Parathyroid adenoma (tissue), 2 donors: Measurements from ENCODE around the gene LCMT1.
"Not testable (repeated sequence)": the region's sequence is repeated elsewhere in the genome, so short reads cannot be mapped to it uniquely, and the experiment has no call there.

Source experiments
- H2AFZ ChIP-seq: fragments of 300-600 bp; sonication (generic); one replicate; pipeline ENCODE4 v1.7.0; 2017; ENCODE audit warnings: antibody characterized with exemption, mild to moderate bottlenecking
- H3K27ac ChIP-seq: fragments of 300-600 bp; sonication (generic); one replicate; pipeline ENCODE4 v1.7.0; 2017
- H3K27me3 ChIP-seq: fragments of 300-600 bp; sonication (generic); one replicate; pipeline ENCODE4 v1.7.0; 2017; ENCODE audit warnings: low read length; ENCODE audit not compliant: control insufficient read depth, insufficient read depth
- H3K36me3 ChIP-seq: fragments of 300-600 bp; sonication (generic); one replicate; pipeline ENCODE4 v1.7.0; 2017; ENCODE audit warnings: low read length; ENCODE audit not compliant: control insufficient read depth, insufficient read depth
- H3K4me1 ChIP-seq: fragments of 300-600 bp; sonication (generic); one replicate; pipeline ENCODE4 v1.7.0; 2017; ENCODE audit warnings: control low read depth
- H3K4me2 ChIP-seq: fragments of 300-600 bp; sonication (generic); one replicate; pipeline ENCODE4 v1.7.0; 2017; ENCODE audit warnings: low read length
- H3K4me3 ChIP-seq: fragments of 300-600 bp; sonication (generic); one replicate; pipeline ENCODE4 v1.7.0; 2017; ENCODE audit warnings: low read depth, low read length
- H3K79me2 ChIP-seq: fragments of 300-600 bp; sonication (generic); one replicate; pipeline ENCODE4 v1.7.0; 2017; ENCODE audit warnings: control low read depth
- H3K9ac ChIP-seq: fragments of 300-600 bp; sonication (generic); one replicate; pipeline ENCODE4 v1.7.0; 2017; ENCODE audit warnings: mild to moderate bottlenecking
- H3K9me3 ChIP-seq: fragments of 300-600 bp; sonication (generic); one replicate; pipeline ENCODE4 v1.7.0; 2017; ENCODE audit warnings: low read length; ENCODE audit not compliant: control insufficient read depth
- TF ChIP-seq, protein P1 (sequence below): fragments of 300-600 bp; sonication (generic); IDR thresholded peaks from one replicate; pipeline ENCODE4 v1.7.0; 2017; ENCODE audit warnings: antibody characterized with exemption, mild to moderate bottlenecking
- donor health status: primary hyperparathyroidism.

LCMT1 gene

DNA sequence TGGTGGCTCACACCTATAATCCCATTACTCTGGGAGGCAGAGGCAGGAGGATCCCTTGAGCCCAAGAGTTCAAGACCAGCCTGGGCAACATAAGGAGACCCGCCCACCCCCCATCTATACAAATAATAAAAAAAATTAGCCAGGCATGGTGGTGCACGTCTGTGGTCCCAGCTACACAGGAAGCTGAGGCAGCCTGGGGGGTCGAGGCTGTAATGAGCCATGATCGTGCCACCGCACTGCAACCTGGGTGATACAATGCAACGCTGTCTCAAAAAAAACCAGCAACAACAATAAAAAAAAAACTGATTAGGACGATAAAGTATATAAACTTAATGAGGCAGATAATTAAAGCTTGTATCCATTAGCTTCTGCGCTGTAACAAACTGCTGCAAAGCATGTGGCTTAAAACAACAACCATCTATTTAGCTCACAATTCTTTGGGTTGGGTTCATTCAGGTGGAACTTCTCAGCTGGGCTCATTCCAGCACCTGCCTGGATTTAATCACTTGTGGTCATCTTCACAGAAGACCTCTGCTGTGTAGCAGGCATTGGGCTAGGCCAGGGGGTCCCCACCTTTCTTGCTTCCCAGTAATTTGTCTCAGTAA is 45.8 kb downstream of the LCMT1 start:
- Histone ChIP-seq H3K79me2 (no peaks in the 10 kb centered on the region), H3K9me3 (no peaks in the 10 kb centered on the region), H3K4me1 (no peaks in the 10 kb centered on the region), H3K27ac (no peak overlapping the region), H3K4me3 (no peak overlapping the region), H3K9ac (no peak overlapping the region), H3K4me2 (no peak overlapping the region), H3K36me3 (no peaks in the 10 kb centered on the region), H3K27me3 (no peaks in the 10 kb centered on the region), H2AFZ (no peak overlapping the region)
- TF ChIP-seq, protein P1, sequence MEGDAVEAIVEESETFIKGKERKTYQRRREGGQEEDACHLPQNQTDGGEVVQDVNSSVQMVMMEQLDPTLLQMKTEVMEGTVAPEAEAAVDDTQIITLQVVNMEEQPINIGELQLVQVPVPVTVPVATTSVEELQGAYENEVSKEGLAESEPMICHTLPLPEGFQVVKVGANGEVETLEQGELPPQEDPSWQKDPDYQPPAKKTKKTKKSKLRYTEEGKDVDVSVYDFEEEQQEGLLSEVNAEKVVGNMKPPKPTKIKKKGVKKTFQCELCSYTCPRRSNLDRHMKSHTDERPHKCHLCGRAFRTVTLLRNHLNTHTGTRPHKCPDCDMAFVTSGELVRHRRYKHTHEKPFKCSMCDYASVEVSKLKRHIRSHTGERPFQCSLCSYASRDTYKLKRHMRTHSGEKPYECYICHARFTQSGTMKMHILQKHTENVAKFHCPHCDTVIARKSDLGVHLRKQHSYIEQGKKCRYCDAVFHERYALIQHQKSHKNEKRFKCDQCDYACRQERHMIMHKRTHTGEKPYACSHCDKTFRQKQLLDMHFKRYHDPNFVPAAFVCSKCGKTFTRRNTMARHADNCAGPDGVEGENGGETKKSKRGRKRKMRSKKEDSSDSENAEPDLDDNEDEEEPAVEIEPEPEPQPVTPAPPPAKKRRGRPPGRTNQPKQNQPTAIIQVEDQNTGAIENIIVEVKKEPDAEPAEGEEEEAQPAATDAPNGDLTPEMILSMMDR: no peak

DNA sequence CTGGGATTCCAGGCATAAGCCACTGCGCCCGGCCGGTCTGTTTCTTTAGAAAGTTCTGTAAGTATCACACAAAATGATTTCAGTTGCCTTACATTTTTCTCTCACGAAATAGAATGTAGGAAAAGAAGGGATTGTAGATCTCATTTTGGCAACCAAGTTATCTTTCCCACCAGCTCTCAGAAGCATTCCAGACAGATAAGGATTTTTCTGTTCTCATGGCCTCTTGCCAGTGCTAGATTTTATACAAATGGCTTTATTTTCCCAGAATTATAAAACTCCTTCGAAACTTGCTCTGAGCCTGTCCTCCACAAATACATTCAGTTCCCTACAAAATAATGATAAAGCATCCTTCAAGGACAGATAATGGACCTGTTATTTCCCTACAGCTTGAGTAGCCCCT is 46.9 kb downstream of the LCMT1 start:
- Histone ChIP-seq H3K36me3 (no peaks in the 10 kb centered on the region), H3K9ac (no peak overlapping the region), H3K79me2 (no peaks in the 10 kb centered on the region), H3K9me3 (no peaks in the 10 kb centered on the region), H3K4me1 (no peaks in the 10 kb centered on the region), H3K4me2 (no peak overlapping the region), H3K4me3 (no peak overlapping the region), H2AFZ (no peak overlapping the region), H3K27ac (no peak overlapping the region), H3K27me3 (no peaks in the 10 kb centered on the region)
- TF ChIP-seq, protein P1: no peak

DNA sequence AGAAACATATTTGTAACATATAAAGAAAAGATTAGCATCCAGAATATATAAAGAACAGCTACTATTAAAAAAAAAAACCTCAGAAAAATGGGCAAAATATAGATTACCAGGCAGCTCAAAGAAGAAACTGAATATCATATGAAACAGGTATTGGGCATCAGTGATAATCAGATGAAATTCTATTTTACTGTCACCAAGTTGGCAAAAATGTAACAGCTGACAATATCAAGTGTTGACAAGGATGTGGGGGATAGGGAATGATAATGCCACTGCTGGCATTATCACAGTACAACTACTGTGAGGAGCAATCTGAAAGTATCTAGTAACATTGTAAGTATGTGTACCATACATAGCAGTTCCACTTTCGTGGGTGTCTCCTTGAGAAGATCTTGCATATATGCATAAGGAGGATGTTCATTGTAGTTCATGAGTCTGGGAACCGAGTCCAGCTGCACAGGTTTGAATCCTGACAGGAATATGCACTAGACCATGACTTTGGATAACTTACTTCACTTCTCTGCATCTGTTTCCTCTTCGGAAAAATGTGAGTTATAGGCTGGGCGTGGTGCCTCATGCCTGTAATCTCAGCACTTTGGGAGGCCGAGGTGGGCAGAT is 50.3 kb downstream of the LCMT1 start:
- Histone ChIP-seq H3K36me3 (no peaks in the 10 kb centered on the region), H3K4me3 (no peak overlapping the region), H3K27me3 (no peaks in the 10 kb centered on the region), H3K9me3 (no peaks in the 10 kb centered on the region), H3K4me2 (no peak overlapping the region), H3K4me1 (no peaks in the 10 kb centered on the region), H3K27ac (no peak overlapping the region), H2AFZ (no peak overlapping the region), H3K79me2 (no peaks in the 10 kb centered on the region), H3K9ac (no peak overlapping the region)
- TF ChIP-seq, protein P1: no peak

DNA sequence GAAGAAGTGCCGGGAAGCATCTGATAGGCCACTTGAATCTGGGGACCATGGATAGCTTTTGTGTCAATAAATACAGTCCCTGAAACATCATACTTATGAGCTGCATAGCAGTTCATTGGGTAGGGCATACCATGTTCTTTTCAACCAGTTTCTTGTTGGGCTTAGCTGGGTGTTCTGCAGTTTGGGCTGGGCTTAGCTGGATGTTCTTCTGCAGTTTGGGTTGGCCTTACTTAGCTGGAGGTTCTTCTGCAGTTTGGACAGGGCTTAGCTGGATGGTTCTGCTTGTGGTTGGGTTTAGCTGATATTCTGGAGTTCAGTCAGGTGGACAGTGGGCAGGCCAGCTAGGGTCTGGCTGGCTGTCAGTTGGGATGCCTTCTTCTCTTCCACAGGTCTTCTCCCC is 52.1 kb downstream of the LCMT1 start:
- TF ChIP-seq, protein P1: no peak
- Histone ChIP-seq H2AFZ (no peak overlapping the region), H3K4me2 (no peak overlapping the region), H3K27me3 (no peaks in the 10 kb centered on the region), H3K9ac (no peak overlapping the region), H3K9me3 (no peaks in the 10 kb centered on the region), H3K36me3 (no peaks in the 10 kb centered on the region), H3K4me3 (no peak overlapping the region), H3K27ac (no peak overlapping the region), H3K4me1 (no peaks in the 10 kb centered on the region), H3K79me2 (no peaks in the 10 kb centered on the region)

DNA sequence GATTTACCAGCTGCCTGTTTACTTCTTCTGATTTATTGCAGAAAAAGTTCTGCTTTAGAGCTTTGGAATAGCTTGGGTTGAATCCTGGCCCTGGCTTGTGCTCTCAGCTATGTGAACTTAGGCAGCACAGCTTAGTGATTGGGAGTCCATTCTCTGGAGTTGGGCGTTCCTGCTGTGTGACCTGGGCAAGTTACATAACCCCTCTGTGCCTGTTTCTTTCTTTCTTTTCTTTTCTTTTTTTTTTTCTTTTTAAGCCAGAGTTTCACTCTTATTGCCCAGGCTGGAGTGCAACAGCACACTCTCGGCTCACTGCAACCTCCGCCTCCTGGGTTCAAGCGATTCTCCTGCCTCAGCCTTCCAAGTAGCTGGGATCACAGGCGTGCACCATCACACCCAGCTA is 53.7 kb downstream of the LCMT1 start:
- Histone ChIP-seq H3K4me1 (no peaks in the 10 kb centered on the region), H3K36me3 (no peaks in the 10 kb centered on the region), H3K9me3 (no peaks in the 10 kb centered on the region)

DNA sequence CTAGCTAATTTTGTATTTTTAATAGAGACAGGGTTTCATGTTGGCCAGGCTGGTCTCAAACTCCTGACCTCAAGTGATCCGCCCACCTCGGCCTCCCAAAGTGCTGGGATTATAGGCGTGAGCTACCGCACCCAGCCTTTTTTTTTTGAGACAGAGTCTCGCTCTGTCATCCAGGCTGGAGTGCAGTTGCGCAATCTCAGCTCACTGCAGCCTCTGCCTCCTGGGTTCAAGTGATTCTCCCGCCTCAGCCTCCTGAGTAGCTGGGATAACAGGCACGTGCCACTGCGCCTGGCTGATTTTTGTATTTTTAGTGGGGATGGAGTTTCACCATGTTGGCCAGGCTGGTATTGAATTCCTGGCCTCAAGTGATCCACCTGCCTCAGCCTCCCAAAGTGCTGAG is 56.4 kb downstream of the LCMT1 start:
- H3K27ac ChIP-seq, H3K36me3 ChIP-seq, H3K4me1 ChIP-seq, H3K79me2 ChIP-seq, H3K4me3 ChIP-seq, H3K9ac ChIP-seq, H3K27me3 ChIP-seq, H2AFZ ChIP-seq, H3K4me2 ChIP-seq, H3K9me3 ChIP-seq: not testable (repeated sequence)

More for the DNA sequence above, 53.7 kb downstream of the LCMT1 start:
- Histone ChIP-seq H2AFZ (no peak overlapping the region), H3K4me3 (no peak overlapping the region), H3K79me2 (no peaks in the 10 kb centered on the region), H3K27me3 (no peaks in the 10 kb centered on the region), H3K4me2 (no peak overlapping the region), H3K9ac (no peak overlapping the region), H3K27ac (no peak overlapping the region)
- TF ChIP-seq, protein P1: no peak
